OCI-LY3 (cell line): ENCODE data around the gene LNX1.

Experiments used
- CTCF ChIP-seq: fragments of 200-600, 300-600 bp; sonication (generic); IDR thresholded peaks from 2 replicates; pipeline ENCODE4 v1.5.1; 2014; ENCODE audit warnings: antibody characterized with exemption, low read length, low read depth
- EZH2phosphoT487 ChIP-seq: fragments of 200-600 bp; shearing (Covaris generic); IDR thresholded peaks from 2 replicates; pipeline ENCODE4 v1.6.1; 2018; ENCODE audit warnings: antibody characterized with exemption, mixed run types, low read depth

GRCh38 chr4:53618321-53618720 lies 27.0 kb upstream of the LNX1 start:
- TF ChIP-seq CTCF, result no peak
- TF ChIP-seq EZH2phosphoT487, result no peak
